ENCODE data around the gene DNA2.
"Not testable (repeated sequence)": the region's sequence is repeated elsewhere in the genome, so short reads cannot be mapped to it uniquely, and the experiment has no call there.

Gene DNA2, protein sequence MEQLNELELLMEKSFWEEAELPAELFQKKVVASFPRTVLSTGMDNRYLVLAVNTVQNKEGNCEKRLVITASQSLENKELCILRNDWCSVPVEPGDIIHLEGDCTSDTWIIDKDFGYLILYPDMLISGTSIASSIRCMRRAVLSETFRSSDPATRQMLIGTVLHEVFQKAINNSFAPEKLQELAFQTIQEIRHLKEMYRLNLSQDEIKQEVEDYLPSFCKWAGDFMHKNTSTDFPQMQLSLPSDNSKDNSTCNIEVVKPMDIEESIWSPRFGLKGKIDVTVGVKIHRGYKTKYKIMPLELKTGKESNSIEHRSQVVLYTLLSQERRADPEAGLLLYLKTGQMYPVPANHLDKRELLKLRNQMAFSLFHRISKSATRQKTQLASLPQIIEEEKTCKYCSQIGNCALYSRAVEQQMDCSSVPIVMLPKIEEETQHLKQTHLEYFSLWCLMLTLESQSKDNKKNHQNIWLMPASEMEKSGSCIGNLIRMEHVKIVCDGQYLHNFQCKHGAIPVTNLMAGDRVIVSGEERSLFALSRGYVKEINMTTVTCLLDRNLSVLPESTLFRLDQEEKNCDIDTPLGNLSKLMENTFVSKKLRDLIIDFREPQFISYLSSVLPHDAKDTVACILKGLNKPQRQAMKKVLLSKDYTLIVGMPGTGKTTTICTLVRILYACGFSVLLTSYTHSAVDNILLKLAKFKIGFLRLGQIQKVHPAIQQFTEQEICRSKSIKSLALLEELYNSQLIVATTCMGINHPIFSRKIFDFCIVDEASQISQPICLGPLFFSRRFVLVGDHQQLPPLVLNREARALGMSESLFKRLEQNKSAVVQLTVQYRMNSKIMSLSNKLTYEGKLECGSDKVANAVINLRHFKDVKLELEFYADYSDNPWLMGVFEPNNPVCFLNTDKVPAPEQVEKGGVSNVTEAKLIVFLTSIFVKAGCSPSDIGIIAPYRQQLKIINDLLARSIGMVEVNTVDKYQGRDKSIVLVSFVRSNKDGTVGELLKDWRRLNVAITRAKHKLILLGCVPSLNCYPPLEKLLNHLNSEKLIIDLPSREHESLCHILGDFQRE

DNA sequence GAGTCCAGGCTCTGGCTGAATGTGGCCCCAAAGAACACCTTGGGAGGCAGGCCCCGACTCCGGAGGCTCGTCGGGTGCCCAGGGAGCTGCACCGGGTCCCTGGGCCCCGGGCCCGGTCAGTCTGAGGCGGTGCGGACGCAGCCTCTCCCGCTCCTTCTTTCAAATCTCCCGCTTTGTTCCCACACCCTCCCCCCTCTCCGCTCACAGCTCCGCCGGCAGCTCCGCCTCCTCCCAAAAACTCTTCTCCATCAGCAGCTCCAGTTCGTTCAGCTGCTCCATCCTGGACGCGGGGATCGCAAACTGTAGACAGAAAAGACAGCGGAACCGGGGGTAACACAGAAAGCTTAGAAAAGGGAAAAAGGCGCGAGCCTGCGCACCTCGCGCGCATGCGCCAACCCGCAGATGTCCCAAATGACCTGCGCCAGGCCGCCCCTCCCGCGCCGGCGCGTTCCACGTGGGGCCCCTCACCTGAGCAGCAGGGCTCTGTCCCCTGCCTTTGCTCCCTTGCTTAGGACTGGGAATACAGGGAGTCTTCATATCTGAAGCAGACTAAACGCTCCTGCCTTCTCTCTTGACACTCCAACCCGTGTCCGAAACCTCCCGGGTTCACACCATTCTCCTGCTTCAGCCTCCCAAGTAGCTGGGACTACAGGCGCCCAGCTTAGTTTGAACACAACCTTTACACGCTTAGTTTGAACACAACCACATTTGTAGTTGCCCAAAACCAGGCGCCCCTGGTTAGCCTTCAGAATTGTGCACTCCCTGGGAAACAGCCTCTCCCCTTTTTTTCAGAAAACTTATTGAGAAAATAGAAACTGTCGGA lies at the start of gene DNA2:
TSS of gene DNA2 (minus strand) at position 388 of the 823 bp plus-strand sequence. CDS start at position 279, 109 bp downstream.
- peak; percentile 93 for DNase-seq (ENCODE audit: low read depth, low spot score)

DNA sequence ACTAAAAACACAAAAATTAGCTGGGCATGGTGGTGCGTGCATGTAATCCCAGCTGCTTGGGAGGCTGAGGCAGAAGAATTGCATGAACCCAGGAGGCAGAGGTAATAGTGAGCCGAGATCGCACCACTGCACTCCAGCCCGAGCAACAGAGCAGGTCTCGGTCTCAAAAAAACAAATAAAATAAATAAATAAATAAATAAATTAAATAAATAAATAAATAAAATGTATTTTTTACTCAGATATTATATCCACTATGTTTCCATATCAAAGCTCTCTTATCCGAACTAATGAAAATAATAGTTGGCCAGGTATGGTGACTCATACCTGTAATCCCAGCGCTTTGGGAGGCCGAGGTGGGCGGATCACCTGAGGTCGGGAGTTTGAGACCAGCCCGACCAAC lies 46.8 kb upstream of the DNA2 start:
- not testable (repeated sequence) for DNase-seq (ENCODE audit: low read depth, low spot score)

DNA sequence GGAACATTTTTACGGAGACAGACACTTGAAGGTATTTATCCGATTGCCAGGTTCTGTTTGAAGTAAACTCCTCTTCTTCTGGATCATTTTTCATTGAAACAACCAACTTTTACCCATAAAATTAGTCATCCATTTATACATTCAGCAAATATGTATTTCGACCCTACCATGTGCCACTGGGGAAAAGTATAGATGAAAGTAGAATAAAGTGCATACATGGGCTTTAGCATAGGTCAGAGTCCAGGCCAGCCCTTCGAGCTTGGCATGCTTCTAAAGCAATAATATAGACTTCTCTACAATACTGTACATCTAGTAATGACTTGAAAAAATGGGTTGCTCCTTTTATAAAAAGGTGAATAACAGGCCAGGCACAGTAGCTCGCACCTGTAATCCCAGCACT lies 45.4 kb upstream of the DNA2 start:
- DNase-seq (ENCODE audit: low read depth, low spot score): no peak

DNA sequence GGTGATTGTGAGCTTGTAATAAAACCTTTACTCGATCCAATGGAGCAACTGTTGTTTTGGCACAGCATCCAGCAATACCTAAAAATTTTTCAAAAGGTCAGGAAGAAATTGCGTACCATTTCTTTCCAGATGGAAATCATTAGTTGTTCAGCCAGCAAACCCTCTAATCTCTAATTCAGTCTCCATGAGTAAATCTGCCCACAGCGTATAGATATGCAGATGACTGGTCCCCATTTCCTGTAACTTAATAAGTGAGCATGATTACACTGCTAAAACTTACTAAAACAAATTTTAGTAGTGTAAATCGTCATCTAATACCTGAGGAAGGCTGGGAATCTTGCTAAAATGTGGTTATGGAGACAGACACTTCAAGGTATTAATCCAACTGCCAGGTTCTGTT lies 45.0 kb upstream of the DNA2 start:
- no peak for DNase-seq (ENCODE audit: low read depth, low spot score)

DNA sequence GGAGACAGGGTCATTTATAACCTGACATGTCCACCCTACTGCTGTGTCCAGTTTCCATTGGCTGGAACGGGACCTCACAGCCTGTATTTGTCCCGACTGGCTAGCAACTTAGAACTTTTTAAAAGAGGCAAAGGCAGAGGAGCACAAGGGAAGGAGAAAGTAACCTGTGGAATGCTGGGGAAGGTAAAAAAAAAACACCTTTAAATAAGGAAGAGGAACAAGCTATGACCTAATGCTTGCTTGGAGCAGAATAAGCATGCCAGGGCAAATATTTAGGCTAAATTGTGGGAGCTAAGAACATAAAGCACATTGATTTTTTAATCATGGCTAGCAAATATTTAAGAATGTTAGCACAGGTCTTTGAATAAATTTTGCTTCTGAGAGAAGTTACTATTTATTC lies 44.4 kb upstream of the DNA2 start:
- not testable (repeated sequence) for DNase-seq (ENCODE audit: low read depth, low spot score)

DNA sequence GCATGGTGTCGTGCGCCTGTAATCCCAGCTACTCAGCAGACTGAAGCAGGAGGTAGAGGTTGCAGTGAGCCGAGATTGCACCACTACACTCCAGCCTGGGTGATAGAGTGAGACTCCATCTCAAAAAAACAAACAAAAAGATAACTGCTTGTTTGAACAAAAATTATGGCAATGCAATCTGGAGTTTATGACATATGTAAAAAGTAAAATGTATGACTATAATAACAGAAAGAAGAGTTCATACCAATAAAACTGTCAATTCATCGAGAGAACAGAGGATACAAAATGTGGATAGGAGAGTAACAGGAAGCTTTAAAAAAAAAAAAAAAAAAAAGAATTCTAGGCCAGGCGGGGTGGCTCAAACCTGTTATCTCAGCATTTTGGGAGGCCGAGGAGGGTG lies 36.3 kb upstream of the DNA2 start:
- no peak for DNase-seq (ENCODE audit: low read depth, low spot score)

DNA sequence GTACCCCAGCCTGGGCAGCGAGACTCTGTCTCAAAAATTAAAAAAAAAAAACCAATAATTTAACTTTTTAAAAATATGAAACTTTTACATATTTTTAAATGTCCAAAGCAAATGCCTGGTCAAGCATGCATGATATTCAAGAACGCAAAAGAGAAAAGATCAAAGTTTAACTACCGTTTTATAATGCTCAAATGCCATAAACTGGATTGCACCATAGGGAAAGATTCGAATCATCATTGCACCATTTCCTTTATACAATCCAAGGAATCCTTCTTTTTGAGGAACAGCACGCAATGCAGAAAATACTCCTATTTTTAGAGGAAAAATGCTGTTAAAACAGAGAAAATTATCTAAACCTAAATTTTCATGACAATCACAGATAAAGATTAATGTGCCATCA lies 34.6 kb upstream of the DNA2 start:
- DNase-seq (ENCODE audit: low read depth, low spot score): no peak

DNA sequence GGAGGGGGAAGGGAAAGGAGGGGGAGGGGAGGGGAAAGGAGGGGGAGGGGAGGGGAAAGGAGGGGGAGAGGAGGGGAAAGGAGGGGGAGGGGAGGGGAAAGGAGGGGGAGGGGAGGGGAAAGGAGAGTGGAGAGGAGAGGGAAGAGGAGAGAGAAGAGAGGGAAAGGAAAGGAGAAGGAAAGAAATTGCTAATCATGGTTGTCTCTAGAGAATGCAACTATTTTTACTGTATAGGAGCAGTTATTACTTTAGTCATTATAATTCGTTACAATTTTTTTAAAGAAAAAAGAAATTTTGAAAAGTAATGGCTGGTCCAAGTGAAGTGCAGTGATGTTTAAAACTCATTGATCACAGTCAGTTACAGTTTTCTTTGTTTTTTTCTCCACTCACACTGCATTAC lies 31.1 kb upstream of the DNA2 start:
- DNase-seq (ENCODE audit: low read depth, low spot score): no peak

DNA sequence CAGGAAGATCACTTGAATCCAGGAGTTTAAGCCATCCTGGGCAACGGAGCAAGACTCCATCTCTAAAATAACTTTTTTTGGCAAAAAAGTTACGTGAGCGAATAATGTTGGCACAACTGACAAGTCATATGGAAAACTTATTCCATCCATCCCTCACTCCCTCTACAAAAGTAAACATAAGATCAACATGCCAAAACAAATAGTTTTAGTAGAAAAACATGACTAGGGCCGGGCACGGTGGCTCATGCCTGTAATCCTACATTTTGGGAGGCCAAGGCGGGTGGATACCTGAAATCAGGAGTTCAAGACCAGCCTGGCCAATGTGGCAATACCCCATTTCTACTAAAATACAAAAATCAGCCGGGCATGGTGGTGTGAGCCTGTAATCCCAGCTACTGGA lies 29.9 kb upstream of the DNA2 start:
- no peak for DNase-seq (ENCODE audit: low read depth, low spot score)

DNA sequence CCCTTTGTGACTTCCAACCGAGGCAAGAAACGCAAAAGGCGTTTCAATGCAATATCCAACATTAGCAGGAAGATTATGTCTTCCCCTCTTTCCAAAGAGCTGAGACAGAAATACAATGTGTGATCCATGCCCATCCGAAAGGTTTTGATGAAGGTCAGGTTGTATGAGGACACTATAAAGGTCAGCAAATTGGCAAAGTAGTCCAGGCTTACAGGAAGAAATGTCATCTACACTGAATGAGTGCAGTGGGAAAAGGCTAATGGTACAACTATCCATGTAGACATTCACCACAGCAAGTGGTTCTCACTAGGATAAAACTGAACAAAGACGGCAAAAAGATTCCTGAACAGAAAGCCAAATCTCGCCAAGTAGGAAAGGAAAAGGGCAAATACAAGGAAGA lies 27.8 kb upstream of the DNA2 start:
- DNase-seq (ENCODE audit: low read depth, low spot score): no peak

DNA sequence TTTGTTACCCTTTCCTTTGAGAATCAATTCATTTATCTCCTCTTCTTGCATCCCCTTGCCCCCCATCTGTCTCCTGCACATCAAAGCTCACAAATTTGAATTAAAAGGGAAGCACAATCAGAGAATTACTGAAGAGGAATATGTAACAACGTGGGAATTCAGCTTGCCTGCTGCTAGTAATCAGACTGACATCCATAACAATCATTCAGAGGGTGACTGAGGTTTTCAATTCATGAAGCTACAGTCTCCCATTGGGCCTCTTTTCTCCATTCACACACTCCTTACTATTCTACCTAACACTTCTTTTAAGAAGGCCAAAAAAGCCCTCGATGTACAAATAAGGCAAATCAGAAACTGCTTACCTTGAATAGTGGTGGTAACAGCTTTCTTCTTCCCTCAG lies 24.3 kb upstream of the DNA2 start:
- no peak for DNase-seq (ENCODE audit: low read depth, low spot score)

DNA sequence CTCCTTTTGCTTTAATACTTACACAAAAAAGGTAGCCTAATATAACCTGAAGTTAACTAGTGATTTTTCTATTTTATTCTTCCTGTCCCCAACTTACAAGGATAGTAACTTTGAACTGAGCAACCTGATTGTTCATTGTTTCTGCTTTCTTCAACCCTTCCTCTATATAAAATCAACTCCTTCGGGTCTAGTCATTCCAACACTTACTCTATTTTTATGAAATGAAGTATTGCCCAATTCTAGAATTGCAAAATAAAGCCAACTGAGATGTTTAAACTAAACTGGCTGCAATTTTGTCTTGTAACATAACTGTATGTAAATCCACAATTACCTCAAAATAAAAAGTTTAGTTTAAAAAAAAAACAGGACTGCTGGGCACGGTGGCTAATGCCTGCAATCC lies 20.3 kb upstream of the DNA2 start:
- DNase-seq (ENCODE audit: low read depth, low spot score): no peak

DNA sequence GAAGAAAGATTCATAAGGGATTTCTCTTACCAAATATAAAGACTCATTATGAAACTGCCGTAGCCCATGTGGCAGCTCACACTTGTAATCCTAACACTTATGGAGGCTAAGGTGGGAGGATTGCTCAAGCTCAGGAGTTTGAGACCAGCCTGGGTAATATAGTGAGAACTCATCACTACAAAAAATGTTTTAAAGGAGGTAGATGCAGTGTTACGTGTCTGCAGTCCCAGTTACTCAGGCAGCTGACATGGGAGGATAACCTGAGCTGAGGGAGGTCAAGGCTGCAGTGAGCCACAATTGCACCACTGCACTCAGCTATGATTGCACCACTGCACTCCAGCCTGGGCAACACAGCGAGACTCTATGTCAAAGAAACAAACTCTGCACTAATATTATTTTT lies 18.1 kb upstream of the DNA2 start:
- DNase-seq (ENCODE audit: low read depth, low spot score): no peak

DNA sequence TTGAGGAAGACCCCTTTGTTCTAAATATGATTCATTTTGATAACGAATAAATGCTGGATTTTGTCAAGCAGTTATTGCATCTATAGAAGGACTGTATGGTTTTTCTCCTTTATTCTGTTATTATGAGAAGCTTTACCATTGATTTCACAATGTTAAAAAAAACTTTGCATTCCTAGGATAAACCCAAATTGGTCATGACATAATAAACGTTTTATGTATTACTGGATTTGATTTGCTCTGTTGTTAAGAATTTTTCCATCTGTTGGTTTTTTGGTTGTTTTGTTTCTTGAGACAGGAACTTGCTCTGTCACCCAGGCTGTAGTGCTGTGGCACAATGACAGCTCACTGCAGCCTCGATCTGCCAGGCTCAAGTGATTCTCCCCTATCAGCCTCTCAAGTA lies 2.2 kb upstream of the DNA2 start:
- no peak for DNase-seq (ENCODE audit: low read depth, low spot score)

DNA sequence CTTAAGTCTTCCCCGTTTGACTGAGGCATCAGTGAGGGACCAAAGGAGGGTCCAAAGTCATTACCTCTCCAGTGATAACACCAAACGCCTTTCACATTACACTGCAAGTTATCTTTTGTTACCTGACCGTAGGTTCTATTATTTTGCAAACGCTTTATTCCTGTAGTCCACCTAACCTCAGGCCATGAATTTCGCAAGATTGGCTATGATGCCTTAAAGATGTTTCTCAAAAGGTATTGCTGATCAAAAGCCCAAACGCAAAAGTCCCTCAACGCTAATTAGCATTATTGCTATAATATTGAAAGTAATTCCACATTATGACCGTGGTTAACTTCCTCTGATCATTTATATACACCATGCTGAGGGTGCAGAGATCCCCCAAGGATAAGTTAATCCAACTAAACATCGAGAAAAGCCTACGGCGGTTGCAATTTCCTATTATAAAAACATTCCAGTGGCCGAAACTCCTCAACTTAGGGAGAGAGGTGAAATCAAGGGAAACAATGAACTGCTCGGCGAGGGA lies 649 bp downstream of the DNA2 start:
- DNase-seq (ENCODE audit: low read depth, low spot score): no peak

DNA sequence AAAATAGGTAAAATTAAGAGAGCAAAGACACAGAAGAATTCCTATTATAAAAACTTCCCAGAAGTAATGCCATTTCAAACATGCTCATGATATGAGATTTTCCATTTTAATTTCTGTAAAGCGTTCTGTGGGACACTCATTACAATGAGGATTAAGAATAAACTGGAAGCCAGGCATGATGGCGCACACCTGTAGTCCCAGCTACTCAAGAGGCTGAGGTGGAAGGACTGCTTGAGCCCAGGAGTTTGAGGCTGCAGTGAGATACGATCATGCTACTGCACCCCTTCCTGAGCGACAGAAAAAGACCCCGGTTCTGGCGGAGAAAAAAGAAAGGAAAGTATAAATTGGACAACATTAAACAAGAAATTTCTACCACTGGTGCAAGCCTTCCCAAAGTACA lies 1.5 kb downstream of the DNA2 start:
- no peak for DNase-seq (ENCODE audit: low read depth, low spot score)

DNA sequence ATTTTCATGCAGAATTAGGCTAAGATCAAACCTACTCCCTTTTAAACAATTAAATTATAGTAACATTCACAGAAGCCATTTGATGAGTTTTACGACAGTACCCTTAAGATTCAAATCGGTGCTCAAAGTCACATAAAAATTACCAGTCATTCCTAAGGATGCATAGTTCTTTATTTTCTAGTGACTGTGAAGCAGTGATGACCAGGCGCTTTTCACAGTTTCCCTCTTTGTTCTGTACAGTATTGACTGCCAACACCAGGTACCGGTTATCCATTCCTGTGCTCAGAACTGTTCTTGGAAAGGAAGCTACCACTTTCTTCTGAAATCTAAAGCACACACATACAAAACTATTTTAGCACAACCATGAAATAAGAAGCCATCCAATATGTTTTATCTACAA lies 1.9 kb downstream of the DNA2 start:
- no peak for DNase-seq (ENCODE audit: low read depth, low spot score)

DNA sequence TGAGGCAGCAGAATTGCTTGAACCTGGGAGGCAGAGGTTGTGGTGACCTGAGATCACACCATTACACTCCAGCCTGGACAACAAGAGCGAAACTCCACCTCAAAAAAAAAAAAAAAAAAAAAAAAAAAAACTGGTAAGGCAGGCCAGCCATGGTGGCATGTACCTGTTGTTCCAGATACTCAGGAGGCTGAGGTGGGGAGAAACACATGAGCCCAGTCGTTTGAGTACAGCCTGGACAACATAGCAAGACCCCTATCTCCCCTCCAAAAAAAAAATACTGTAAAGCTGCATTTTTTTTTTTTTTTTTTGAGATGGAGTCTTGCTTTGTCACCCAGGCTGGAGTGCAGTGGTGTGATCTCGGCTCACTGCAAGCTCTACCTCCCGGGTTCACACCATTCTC lies 7.0 kb downstream of the DNA2 start:
- DNase-seq (ENCODE audit: low read depth, low spot score): not testable (repeated sequence)

DNA sequence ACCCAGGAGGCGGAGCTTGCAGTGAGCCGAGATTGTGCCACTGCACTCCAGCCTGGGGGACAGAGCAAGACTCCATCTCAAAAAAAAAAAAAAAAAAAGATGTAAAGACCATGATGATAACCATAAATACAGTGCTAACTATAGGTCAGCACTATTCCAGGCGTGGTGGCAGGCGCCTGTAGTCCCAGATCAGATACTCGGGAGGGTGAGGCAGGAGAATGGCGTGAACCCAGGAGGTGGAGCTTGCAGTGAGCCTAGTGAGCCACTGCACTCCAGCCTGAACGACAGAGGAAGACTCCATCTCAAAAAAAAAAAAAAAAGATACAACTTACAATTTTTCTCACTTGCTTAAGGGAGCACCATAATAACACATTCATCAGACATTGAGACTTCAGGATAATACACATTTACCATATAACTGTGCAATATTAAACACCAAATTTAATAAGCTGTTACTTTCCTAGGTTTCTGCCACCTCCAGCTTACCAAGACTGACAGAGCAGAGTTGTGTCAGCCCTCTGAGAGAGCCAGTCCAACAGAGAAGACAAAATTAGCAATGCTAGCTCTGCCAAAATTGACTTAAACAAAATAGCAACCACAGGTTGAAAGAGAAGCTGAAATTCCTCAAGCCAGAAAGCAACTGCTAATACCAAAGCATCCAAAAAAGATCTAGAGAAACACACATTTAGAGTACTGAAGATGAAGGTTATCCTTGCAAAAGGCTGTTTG lies 8.2 kb downstream of the DNA2 start:
- DNase-seq (ENCODE audit: low read depth, low spot score): no peak

DNA sequence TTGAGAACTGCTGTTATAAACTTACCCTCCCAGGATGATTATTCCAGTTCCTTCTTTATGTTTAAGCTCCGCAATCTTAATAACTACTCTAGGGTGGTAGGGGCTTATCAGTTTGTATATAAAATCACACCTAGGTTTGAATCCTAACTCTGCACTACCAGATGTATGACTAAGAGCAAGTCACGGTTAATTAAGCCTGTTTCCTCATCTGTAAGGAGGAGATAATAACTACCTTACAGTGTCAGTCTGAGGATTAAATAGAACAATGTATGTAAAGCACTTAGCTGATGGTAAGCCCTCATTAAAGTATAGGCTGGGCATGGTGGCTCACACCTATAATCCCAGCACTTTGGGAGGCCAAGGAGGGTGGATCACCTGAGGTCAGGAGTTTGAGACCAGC lies 9.2 kb downstream of the DNA2 start:
- DNase-seq (ENCODE audit: low read depth, low spot score): no peak

DNA sequence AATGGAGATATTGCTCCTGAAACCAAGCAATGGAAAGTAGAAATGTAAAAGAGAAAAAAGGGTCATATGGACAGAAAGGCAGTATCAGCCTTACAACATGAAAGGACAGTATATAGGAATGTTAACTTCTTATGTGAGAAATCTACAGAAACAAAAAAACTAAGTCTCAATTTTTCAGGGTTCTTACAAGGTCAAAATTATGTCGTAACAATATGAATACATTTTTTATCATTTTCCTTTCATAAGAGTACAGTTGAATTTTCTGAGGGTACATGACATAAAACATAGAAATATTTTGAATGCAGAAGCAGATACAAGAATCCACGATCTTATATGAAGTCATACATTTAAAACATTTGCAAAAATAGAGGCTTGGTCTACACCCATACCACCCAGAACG lies 10.7 kb downstream of the DNA2 start:
- DNase-seq (ENCODE audit: low read depth, low spot score): no peak
